CD4-positive, alpha-beta T cell (primary cell): ENCODE data around the gene PDPK1. TPM values are rescaled to one million over a fixed set of nuclear protein-coding genes. Genes with fewer than 3 reads are reported as not detected.
"Not testable (repeated sequence)": the region's sequence is repeated elsewhere in the genome, so short reads cannot be mapped to it uniquely, and the experiment has no call there.

Experiments used
- ATAC-seq: fragments of 200-7000 bp; cut with Tn5 transposase; one replicate; pipeline ENCODE4 v1.10.0; 2022; ENCODE audit warnings: mild to moderate bottlenecking; ENCODE audit not compliant: poor library complexity
- CTCF ChIA-PET: fragments of 350-600 bp; sonication (Branson Sonifier 250); formaldehyde crosslinking; loops from one replicate; lab custom pipeline; 2021; ENCODE audit warnings: antibody characterized with exemption, inconsistent platforms; lab: Charles Lee
- POLR2A ChIA-PET: fragments of 350-600 bp; sonication (Branson Sonifier 250); formaldehyde crosslinking; loops from one replicate; lab custom pipeline; 2021; ENCODE audit warnings: antibody characterized with exemption, inconsistent platforms; lab: Charles Lee
- DNase-seq, 14 experiments: peaks; one replicate each; pipeline ENCODE4 v3.0.0-alpha.2; 2013 to 2020; ENCODE audit warnings: mixed read lengths in 2 of 14
- H3K27ac ChIP-seq, 2 donors: one replicate each; pipeline versions ENCODE4 v1.5.1 to v1.7.0; 2013; ENCODE audit warnings: low read length in 2 of 2, low read depth in 1 of 2, mild to moderate bottlenecking in 1 of 2
- H3K27me3 ChIP-seq, 2 experiments: 1 replicate in 1 of 2; 2 replicates in 1 of 2; pipeline versions ENCODE4 v1.6.1 to v1.7.0; 2013; ENCODE audit warnings: low read length in 2 of 2, control low read depth in 1 of 2, mild to moderate bottlenecking in 1 of 2, moderate library complexity in 1 of 2; ENCODE audit not compliant: insufficient read depth in 2 of 2, control insufficient read depth in 1 of 2
- H3K36me3 ChIP-seq: one replicate; pipeline ENCODE4 v1.6.1; 2013; ENCODE audit warnings: low read length, control low read depth; ENCODE audit not compliant: insufficient read depth
- H3K4me1 ChIP-seq: one replicate; pipeline ENCODE4 v1.6.1; 2013; ENCODE audit warnings: low read length, control low read depth; ENCODE audit not compliant: insufficient read depth
- H3K4me3 ChIP-seq: one replicate; pipeline ENCODE4 v1.5.1; 2013; ENCODE audit warnings: mild to moderate bottlenecking, low read length, moderate library complexity
- H3K9me3 ChIP-seq, 2 experiments: 1 replicate in 1 of 2; 2 replicates in 1 of 2; pipeline versions ENCODE4 v1.6.1 to v1.7.0; 2013; ENCODE audit warnings: low read length in 2 of 2, mild to moderate bottlenecking in 2 of 2, control low read depth in 1 of 2, moderate library complexity in 1 of 2; ENCODE audit not compliant: control insufficient read depth in 1 of 2, insufficient read depth in 1 of 2
- H3K27ac Mint-ChIP-seq: one replicate; pipeline ENCODE4 v1.8.0; 2020; ENCODE audit warnings: mixed read lengths
- H3K27me3 Mint-ChIP-seq: one replicate; pipeline ENCODE4 v1.8.0; 2021; ENCODE audit warnings: mixed read lengths
- H3K36me3 Mint-ChIP-seq: one replicate; pipeline ENCODE4 v1.8.0; 2021; ENCODE audit warnings: low read depth, mixed read lengths
- H3K4me1 Mint-ChIP-seq: one replicate; pipeline ENCODE4 v1.8.0; 2021; ENCODE audit warnings: low read depth, mixed read lengths
- H3K4me3 Mint-ChIP-seq: one replicate; pipeline ENCODE4 v1.8.0; 2020; ENCODE audit warnings: mild to moderate bottlenecking, mixed read lengths
- H3K9me3 Mint-ChIP-seq: one replicate; pipeline ENCODE4 v1.8.0; 2020; ENCODE audit warnings: mixed read lengths
- intact Hi-C, 2 experiments: fragments of 100-400 bp; cut with DNase I in 1 of 2; cut with micrococcal nuclease in 1 of 2; formaldehyde crosslinking; loops; one replicate each; pipeline versions ENCODE4 v1.15.1 to v1.9.0; 2023 to 2025; cut with DNase I, micrococcal nuclease
- total RNA-seq, 174 experiments: library from RNA in 2 of 174; stranded (reverse) in 2 of 174; gene quantifications; one replicate each; pipeline ENCODE4 v1.2.3 and lab custom pipeline; 2021 to 2026
- TF ChIP-seq, protein P1 (sequence below): fragments of 200-600 bp; IDR thresholded peaks from one replicate; pipeline ENCODE4 v1.8.0; 2022; ENCODE audit warnings: antibody characterized with exemption, mild to moderate bottlenecking

PDPK1 gene
- total RNA-seq, 2 experiments from 2014 or later: 46.1 to 51.1 TPM

DNA sequence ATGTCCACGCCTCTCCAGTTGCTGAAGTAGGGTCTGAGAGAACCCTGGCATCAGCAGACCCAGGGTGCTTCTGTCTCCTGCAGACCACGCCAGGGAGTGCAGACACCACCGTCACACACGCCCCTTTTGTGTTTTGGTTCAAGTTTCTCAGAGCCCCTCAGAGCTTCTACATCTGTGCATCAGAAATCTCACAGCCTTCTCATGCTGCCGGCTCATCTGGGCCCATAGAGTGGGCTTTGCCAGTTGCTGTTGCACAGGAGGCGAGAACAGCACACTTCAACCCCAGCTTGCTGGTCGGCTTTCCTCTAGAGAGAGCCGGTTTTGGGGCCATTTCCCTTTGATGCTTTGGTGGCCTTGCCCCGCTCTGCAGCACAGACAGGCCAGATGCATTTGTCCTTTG lies 60.9 kb downstream of the PDPK1 start:
- peaks cover 38% of the 10 kb centered on the region for H3K36me3 ChIP-seq
- CTCF ChIA-PET: no interaction called here
- intact Hi-C loops: no loop called here
- H3K27ac ChIP-seq: no peak overlapping the region
- TF ChIP-seq, protein P1, sequence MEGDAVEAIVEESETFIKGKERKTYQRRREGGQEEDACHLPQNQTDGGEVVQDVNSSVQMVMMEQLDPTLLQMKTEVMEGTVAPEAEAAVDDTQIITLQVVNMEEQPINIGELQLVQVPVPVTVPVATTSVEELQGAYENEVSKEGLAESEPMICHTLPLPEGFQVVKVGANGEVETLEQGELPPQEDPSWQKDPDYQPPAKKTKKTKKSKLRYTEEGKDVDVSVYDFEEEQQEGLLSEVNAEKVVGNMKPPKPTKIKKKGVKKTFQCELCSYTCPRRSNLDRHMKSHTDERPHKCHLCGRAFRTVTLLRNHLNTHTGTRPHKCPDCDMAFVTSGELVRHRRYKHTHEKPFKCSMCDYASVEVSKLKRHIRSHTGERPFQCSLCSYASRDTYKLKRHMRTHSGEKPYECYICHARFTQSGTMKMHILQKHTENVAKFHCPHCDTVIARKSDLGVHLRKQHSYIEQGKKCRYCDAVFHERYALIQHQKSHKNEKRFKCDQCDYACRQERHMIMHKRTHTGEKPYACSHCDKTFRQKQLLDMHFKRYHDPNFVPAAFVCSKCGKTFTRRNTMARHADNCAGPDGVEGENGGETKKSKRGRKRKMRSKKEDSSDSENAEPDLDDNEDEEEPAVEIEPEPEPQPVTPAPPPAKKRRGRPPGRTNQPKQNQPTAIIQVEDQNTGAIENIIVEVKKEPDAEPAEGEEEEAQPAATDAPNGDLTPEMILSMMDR: no peak
- Mint-ChIP-seq H3K27ac (no peak overlapping the region), H3K9me3 (no peaks in the 10 kb centered on the region), H3K4me3 (no peak overlapping the region), H3K27me3 (no peaks in the 10 kb centered on the region), H3K4me1 (peaks cover 12% of the 10 kb centered on the region), H3K36me3 (peaks cover 32% of the 10 kb centered on the region)
- H3K9me3 ChIP-seq: no peaks in the 10 kb centered on the region
- no peak overlapping the region for H3K4me3 ChIP-seq
- no peaks in the 10 kb centered on the region for H3K27me3 ChIP-seq
- POLR2A ChIA-PET: no interaction called here
- ATAC-seq: no peak
- no peak for DNase-seq
- no peaks in the 10 kb centered on the region for H3K4me1 ChIP-seq

DNA sequence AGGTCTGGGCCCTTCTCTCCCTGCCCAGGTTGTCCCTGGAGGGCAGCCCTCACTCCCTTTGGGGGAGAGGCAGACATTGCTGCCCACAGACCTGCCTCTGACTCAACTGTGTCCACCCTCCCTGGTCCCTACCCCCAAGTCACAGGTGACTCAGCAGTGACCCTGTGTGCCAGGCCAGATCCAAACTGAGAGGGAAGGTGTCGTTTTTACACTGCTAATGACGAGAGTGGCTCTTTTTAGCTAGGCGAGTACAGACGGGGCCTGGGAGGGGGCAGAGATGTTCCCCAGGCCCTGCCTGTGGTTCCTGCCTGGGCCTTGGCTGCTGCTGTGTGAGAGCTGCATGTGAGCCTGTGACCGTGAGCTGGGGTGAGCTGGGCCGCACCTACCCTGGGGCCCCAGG lies 61.3 kb downstream of the PDPK1 start:
- H3K27me3 Mint-ChIP-seq, H3K27me3 ChIP-seq, CTCF ChIA-PET, H3K27ac ChIP-seq, H3K4me1 ChIP-seq, H3K9me3 ChIP-seq, H3K4me3 ChIP-seq, H3K4me3 Mint-ChIP-seq, intact Hi-C loops, DNase-seq, ATAC-seq, POLR2A ChIA-PET, H3K9me3 Mint-ChIP-seq, H3K27ac Mint-ChIP-seq: not testable (repeated sequence)
- H3K36me3 Mint-ChIP-seq: peaks cover 31% of the 10 kb centered on the region
- H3K4me1 Mint-ChIP-seq: peaks cover 13% of the 10 kb centered on the region
- H3K36me3 ChIP-seq: peaks cover 37% of the 10 kb centered on the region

DNA sequence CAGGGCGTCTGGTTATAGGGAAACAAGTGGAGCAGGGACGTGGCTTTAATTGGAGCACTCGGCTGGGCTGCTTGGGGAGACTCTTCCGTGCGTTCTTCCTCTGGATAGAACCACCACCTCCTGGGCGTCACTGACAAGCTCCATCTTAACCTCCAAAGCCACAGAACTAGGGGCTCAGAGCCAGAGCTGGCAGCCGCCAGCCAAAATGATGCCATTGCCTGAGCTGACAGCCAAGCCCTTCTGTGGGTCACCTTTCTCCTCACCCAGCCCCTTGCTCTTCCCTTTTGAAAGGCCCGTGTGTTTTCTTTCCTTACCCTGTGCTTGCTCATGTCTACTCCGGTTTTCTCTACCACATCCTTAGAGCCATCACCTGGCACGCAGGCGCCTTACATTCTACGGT lies 62.0 kb downstream of the PDPK1 start:
- peaks cover 31% of the 10 kb centered on the region for H3K36me3 Mint-ChIP-seq
- H3K9me3 ChIP-seq, POLR2A ChIA-PET, H3K27me3 Mint-ChIP-seq, H3K9me3 Mint-ChIP-seq, H3K4me3 ChIP-seq, H3K27me3 ChIP-seq, H3K27ac ChIP-seq, DNase-seq, H3K4me3 Mint-ChIP-seq, intact Hi-C loops, ATAC-seq, CTCF ChIA-PET, H3K4me1 ChIP-seq, H3K27ac Mint-ChIP-seq: not testable (repeated sequence)
- H3K4me1 Mint-ChIP-seq: peaks cover 15% of the 10 kb centered on the region
- H3K36me3 ChIP-seq: peaks cover 37% of the 10 kb centered on the region

DNA sequence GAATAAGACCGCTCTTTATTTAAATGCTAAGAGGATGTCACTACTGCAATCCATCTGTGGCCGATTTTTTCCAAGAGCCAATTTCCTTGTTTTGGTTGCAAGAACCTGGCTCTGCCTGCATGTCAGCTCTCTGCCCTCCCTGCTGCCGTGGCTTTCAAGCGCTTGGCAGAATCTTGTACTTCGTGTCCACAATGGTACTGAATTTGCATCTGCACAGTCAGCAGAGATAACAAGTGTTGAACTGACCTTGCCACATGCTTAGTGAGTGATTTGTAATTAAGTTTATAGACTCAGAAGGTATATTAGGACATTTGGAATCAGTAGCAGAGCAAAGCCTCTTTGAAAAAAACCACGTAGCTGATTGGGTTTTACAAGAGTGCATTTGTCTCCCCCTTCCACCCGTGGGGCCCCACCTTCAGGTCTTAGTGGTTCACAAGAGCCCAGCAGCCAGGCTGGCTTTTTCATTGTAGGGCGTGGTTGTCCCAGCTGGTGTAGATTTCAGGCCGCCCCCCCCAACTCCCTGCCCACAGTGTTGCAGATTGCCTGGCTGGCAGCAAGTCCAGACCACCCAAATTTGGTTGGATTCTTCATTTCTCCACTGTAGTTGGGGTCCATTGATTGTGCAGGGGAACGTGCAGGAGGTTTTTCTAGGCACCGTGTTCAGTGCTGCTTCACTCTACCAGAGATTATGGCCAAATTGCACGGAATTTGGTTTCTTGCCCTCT lies 63.6 kb downstream of the PDPK1 start:
- H3K36me3 ChIP-seq: peaks cover 26% of the 10 kb centered on the region
- H3K27ac Mint-ChIP-seq, H3K27me3 Mint-ChIP-seq, H3K4me3 ChIP-seq, POLR2A ChIA-PET, H3K27me3 ChIP-seq, H3K4me1 ChIP-seq, H3K9me3 ChIP-seq, H3K9me3 Mint-ChIP-seq, DNase-seq, CTCF ChIA-PET, H3K27ac ChIP-seq, intact Hi-C loops, ATAC-seq: not testable (repeated sequence)
- Mint-ChIP-seq H3K4me1 (peaks cover 19% of the 10 kb centered on the region), H3K36me3 (peaks cover 24% of the 10 kb centered on the region), H3K4me3 (peak overlapping the region; percentile 4)

DNA sequence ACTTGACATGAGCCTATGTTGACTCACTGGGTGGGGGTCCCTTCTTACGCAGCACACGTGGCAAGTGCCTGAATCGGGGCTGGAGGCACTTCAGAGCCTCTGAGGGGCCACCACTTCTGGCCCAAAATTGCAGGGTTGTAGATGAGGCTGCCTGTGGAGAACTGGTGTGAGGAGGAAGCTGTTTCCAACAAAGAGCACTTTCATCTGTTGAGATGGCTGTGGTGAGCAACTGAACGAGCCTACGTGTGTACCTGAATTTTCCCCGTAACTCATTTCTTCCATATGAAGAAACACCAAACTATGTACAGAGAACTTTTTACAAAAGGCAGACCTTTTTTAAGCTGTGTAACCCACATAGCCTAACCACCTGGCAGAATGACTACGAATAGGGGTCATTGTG lies 64.4 kb downstream of the PDPK1 start:
- H3K4me1 Mint-ChIP-seq: peaks cover 19% of the 10 kb centered on the region
- H3K4me1 ChIP-seq, CTCF ChIA-PET, H3K9me3 ChIP-seq, H3K27me3 Mint-ChIP-seq, intact Hi-C loops, H3K27me3 ChIP-seq, H3K4me3 ChIP-seq, H3K9me3 Mint-ChIP-seq, H3K27ac ChIP-seq, POLR2A ChIA-PET, DNase-seq: not testable (repeated sequence)
- peaks cover 18% of the 10 kb centered on the region for H3K36me3 ChIP-seq
- H3K27ac Mint-ChIP-seq: peak overlapping the region; percentile 47
- H3K36me3 Mint-ChIP-seq: peaks cover 20% of the 10 kb centered on the region
- H3K4me3 Mint-ChIP-seq: peak overlapping the region; percentile 72
- peak; percentile 11 for ATAC-seq
